HEK293 (cell line): Measurements from ENCODE around the gene MED20.

Source experiments
- KLF1 ChIP-seq: fragments of 450-650 bp; formaldehyde crosslinking; IDR thresholded peaks from 2 replicates; pipeline ENCODE4 v1.5.1; 2016; ENCODE audit warnings: missing biosample characterization, missing genetic modification characterization
- ZNF146 ChIP-seq: fragments of 450-650 bp; formaldehyde crosslinking; IDR thresholded peaks from 2 replicates; pipeline ENCODE4 v1.5.1; 2016; ENCODE audit warnings: missing biosample characterization, missing genetic modification characterization
- ZNF426 ChIP-seq: fragments of 450-650 bp; formaldehyde crosslinking; IDR thresholded peaks from 2 replicates; pipeline ENCODE4 v1.5.1; 2017; ENCODE audit warnings: missing biosample characterization, missing genetic modification characterization, mild to moderate bottlenecking, inconsistent platforms, moderate library complexity
- ZNF768 ChIP-seq: fragments of 450-650 bp; formaldehyde crosslinking; IDR thresholded peaks from 2 replicates; pipeline ENCODE4 v1.5.1; 2018; ENCODE audit warnings: missing biosample characterization, mild to moderate bottlenecking, missing genetic modification characterization
- TF ChIP-seq, protein P1 (sequence below): fragments of 450-650 bp; formaldehyde crosslinking; IDR thresholded peaks from 2 replicates; pipeline ENCODE4 v1.5.1; 2016; ENCODE audit warnings: missing biosample characterization, missing genetic modification characterization
- TF ChIP-seq, protein P2 (sequence below): fragments of 450-650 bp; formaldehyde crosslinking; IDR thresholded peaks from 2 replicates; pipeline ENCODE4 v1.5.1; 2016; ENCODE audit warnings: missing biosample characterization, missing genetic modification characterization, low read depth
- TF ChIP-seq, protein P3 (sequence below): fragments of 450-650 bp; formaldehyde crosslinking; IDR thresholded peaks from 2 replicates; pipeline ENCODE4 v1.5.1; 2016; ENCODE audit warnings: missing biosample characterization, missing genetic modification characterization

DNA sequence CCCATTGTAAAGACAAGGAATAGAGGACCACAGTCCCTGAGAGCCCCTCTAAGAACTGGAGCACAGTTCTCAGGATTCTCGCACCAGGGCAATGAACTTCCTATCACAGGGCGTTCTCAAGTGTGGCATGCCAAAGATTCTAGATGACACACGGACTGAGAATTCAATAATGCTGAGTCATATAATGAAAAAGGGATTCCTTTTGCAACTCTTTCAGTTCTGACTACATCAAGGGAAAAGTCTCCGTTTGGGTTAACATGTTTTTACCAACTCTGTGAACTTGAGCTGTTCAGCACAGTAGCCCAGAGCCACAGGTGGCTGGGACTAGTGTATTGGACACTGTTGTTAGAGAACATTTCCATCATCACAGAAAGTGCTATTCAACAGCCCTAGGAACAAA lies 3.4 kb downstream of the MED20 start:
- TF ChIP-seq, protein P1, sequence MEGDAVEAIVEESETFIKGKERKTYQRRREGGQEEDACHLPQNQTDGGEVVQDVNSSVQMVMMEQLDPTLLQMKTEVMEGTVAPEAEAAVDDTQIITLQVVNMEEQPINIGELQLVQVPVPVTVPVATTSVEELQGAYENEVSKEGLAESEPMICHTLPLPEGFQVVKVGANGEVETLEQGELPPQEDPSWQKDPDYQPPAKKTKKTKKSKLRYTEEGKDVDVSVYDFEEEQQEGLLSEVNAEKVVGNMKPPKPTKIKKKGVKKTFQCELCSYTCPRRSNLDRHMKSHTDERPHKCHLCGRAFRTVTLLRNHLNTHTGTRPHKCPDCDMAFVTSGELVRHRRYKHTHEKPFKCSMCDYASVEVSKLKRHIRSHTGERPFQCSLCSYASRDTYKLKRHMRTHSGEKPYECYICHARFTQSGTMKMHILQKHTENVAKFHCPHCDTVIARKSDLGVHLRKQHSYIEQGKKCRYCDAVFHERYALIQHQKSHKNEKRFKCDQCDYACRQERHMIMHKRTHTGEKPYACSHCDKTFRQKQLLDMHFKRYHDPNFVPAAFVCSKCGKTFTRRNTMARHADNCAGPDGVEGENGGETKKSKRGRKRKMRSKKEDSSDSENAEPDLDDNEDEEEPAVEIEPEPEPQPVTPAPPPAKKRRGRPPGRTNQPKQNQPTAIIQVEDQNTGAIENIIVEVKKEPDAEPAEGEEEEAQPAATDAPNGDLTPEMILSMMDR (tag by site-specific recombination): no peak
- TF ChIP-seq, protein P2, sequence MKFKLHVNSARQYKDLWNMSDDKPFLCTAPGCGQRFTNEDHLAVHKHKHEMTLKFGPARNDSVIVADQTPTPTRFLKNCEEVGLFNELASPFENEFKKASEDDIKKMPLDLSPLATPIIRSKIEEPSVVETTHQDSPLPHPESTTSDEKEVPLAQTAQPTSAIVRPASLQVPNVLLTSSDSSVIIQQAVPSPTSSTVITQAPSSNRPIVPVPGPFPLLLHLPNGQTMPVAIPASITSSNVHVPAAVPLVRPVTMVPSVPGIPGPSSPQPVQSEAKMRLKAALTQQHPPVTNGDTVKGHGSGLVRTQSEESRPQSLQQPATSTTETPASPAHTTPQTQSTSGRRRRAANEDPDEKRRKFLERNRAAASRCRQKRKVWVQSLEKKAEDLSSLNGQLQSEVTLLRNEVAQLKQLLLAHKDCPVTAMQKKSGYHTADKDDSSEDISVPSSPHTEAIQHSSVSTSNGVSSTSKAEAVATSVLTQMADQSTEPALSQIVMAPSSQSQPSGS: no peak
- TF ChIP-seq KLF1 (tag by site-specific recombination) (no peak), ZNF146 (tag by site-specific recombination) (no peak), ZNF768 (tag by site-specific recombination) (no peak), ZNF426 (tag by site-specific recombination) (no peak)
- TF ChIP-seq, protein P3, sequence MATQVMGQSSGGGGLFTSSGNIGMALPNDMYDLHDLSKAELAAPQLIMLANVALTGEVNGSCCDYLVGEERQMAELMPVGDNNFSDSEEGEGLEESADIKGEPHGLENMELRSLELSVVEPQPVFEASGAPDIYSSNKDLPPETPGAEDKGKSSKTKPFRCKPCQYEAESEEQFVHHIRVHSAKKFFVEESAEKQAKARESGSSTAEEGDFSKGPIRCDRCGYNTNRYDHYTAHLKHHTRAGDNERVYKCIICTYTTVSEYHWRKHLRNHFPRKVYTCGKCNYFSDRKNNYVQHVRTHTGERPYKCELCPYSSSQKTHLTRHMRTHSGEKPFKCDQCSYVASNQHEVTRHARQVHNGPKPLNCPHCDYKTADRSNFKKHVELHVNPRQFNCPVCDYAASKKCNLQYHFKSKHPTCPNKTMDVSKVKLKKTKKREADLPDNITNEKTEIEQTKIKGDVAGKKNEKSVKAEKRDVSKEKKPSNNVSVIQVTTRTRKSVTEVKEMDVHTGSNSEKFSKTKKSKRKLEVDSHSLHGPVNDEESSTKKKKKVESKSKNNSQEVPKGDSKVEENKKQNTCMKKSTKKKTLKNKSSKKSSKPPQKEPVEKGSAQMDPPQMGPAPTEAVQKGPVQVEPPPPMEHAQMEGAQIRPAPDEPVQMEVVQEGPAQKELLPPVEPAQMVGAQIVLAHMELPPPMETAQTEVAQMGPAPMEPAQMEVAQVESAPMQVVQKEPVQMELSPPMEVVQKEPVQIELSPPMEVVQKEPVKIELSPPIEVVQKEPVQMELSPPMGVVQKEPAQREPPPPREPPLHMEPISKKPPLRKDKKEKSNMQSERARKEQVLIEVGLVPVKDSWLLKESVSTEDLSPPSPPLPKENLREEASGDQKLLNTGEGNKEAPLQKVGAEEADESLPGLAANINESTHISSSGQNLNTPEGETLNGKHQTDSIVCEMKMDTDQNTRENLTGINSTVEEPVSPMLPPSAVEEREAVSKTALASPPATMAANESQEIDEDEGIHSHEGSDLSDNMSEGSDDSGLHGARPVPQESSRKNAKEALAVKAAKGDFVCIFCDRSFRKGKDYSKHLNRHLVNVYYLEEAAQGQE (tag by site-specific recombination): no peak
